ENCODE data around the gene ZER1. TPM values are rescaled to one million over a fixed set of nuclear protein-coding genes. Genes with fewer than 3 reads are reported as not detected.
A peak's percentile ranks its signal among the peaks of the same experiment; 100 is the strongest.
"Not testable (repeated sequence)": the region's sequence is repeated elsewhere in the genome, so short reads cannot be mapped to it uniquely, and the experiment has no call there.

The ZER1 gene
- total and polyA plus RNA-seq, 2 donors = 15.9 to 51.8 TPM

GRCh38 chr9:128802482-128802881 lies 30.8 kb upstream of the ZER1 start:
- Histone ChIP-seq H3K4me1 (ENCODE audit: insufficient read depth) (no peaks in the 10 kb centered on the region), H3K36me3 (ENCODE audit: insufficient read depth) (peaks cover 5% of the 10 kb centered on the region)
- DNase-seq (ENCODE audit: extremely low spot score) = no peak

GRCh38 chr9:128800061-128800460 lies 28.3 kb upstream of the ZER1 start:
- WGBS = 93% methylated on average over 7 of the region's 7 CpGs
- H3K4me3 ChIP-seq (ENCODE audit: low read depth, low read length) = no peak overlapping the region

More at GRCh38 chr9:128802482-128802881, 30.8 kb upstream of the ZER1 start:
- H3K27ac ChIP-seq (ENCODE audit: low read depth) = no peak overlapping the region
- H3K4me3 ChIP-seq (ENCODE audit: low read depth, low read length) = no peak overlapping the region
- 93% methylated on average over 4 of the region's 4 CpGs for WGBS

GRCh38 chr9:128798896-128799295 lies 27.2 kb upstream of the ZER1 start:
- H3K4me3 ChIP-seq (ENCODE audit: low read depth, low read length) = no peak overlapping the region
- H3K4me1 ChIP-seq (ENCODE audit: insufficient read depth) = no peaks in the 10 kb centered on the region
- peaks cover 9% of the 10 kb centered on the region for H3K36me3 ChIP-seq (ENCODE audit: insufficient read depth)
- 92% methylated on average over 8 of the region's 8 CpGs for WGBS
- H3K27ac ChIP-seq (ENCODE audit: low read depth) = no peak overlapping the region
- DNase-seq (ENCODE audit: extremely low spot score) = no peak

More at GRCh38 chr9:128800061-128800460, 28.3 kb upstream of the ZER1 start:
- peaks cover 9% of the 10 kb centered on the region for H3K36me3 ChIP-seq (ENCODE audit: insufficient read depth)
- DNase-seq (ENCODE audit: extremely low spot score) = no peak
- no peaks in the 10 kb centered on the region for H3K4me1 ChIP-seq (ENCODE audit: insufficient read depth)
- H3K27ac ChIP-seq (ENCODE audit: low read depth) = no peak overlapping the region

GRCh38 chr9:128794961-128795360 lies 23.2 kb upstream of the ZER1 start:
- not testable (repeated sequence) for H3K36me3 ChIP-seq (ENCODE audit: insufficient read depth); H3K27ac ChIP-seq (ENCODE audit: low read depth); H3K4me3 ChIP-seq (ENCODE audit: low read depth, low read length); DNase-seq (ENCODE audit: extremely low spot score); H3K4me1 ChIP-seq (ENCODE audit: insufficient read depth)
- 46% methylated on average over 2 of the region's 2 CpGs for WGBS

- Histone ChIP-seq H3K36me3 (ENCODE audit: insufficient read depth) (peaks cover 5% of the 10 kb centered on the region), H3K27ac (ENCODE audit: low read depth) (no peak overlapping the region), H3K4me1 (ENCODE audit: insufficient read depth) (no peaks in the 10 kb centered on the region), H3K4me3 (ENCODE audit: low read depth, low read length) (no peak overlapping the region)
- no peak for DNase-seq (ENCODE audit: extremely low spot score)
- 92% methylated on average over 8 of the region's 8 CpGs for WGBS
These were observed 21.4 kb upstream of the ZER1 start for GRCh38 chr9:128792978-128793686.

GRCh38 chr9:128792134-128792533 lies 20.4 kb upstream of the ZER1 start:
- peaks cover 3% of the 10 kb centered on the region for H3K36me3 ChIP-seq (ENCODE audit: insufficient read depth)
- H3K4me1 ChIP-seq (ENCODE audit: insufficient read depth) = no peaks in the 10 kb centered on the region
- no peak overlapping the region for H3K4me3 ChIP-seq (ENCODE audit: low read depth, low read length)
- H3K27ac ChIP-seq (ENCODE audit: low read depth) = no peak overlapping the region
- DNase-seq (ENCODE audit: extremely low spot score) = no peak
- whole genome bisulfite sequencing = 96% methylated on average over 9 of the region's 9 CpGs

- DNase-seq (ENCODE audit: extremely low spot score) = no peak
- Histone ChIP-seq H3K4me3 (ENCODE audit: low read depth, low read length) (no peak overlapping the region), H3K4me1 (ENCODE audit: insufficient read depth) (no peaks in the 10 kb centered on the region), H3K36me3 (ENCODE audit: insufficient read depth) (peaks cover 1% of the 10 kb centered on the region), H3K27ac (ENCODE audit: low read depth) (no peak overlapping the region)
- WGBS = 93% methylated on average over 4 of the region's 4 CpGs
These were observed 18.8 kb upstream of the ZER1 start for GRCh38 chr9:128790536-128790935.

GRCh38 chr9:128788445-128788844 lies 16.7 kb upstream of the ZER1 start:
- Histone ChIP-seq H3K36me3 (ENCODE audit: insufficient read depth) (peaks cover 1% of the 10 kb centered on the region), H3K4me1 (ENCODE audit: insufficient read depth) (no peaks in the 10 kb centered on the region), H3K4me3 (ENCODE audit: low read depth, low read length) (no peak overlapping the region), H3K27ac (ENCODE audit: low read depth) (no peak overlapping the region)
- DNase-seq (ENCODE audit: extremely low spot score) = no peak
- WGBS = 90% methylated on average over 1 of the region's 1 CpG

- 3% methylated on average over 7 of the region's 7 CpGs for WGBS
- peaks cover 1% of the 10 kb centered on the region for H3K36me3 ChIP-seq (ENCODE audit: insufficient read depth)
- no peak for DNase-seq (ENCODE audit: extremely low spot score)
- H3K4me3 ChIP-seq (ENCODE audit: low read depth, low read length) = peak overlapping the region; percentile 90
- no peaks in the 10 kb centered on the region for H3K4me1 ChIP-seq (ENCODE audit: insufficient read depth)
- peak overlapping the region; percentile 48 for H3K27ac ChIP-seq (ENCODE audit: low read depth)
These were observed 15.9 kb upstream of the ZER1 start for GRCh38 chr9:128787659-128788058.

GRCh38 chr9:128786681-128787601 lies 15.2 kb upstream of the ZER1 start, which contains the start of gene TBC1D13:
Gene TBC1D13 (plus strand): TSS chr9:128787253. CDS start chr9:128787354, 101 bp downstream.
- no peaks in the 10 kb centered on the region for H3K36me3 ChIP-seq (ENCODE audit: insufficient read depth)
- peak within 1 kb of the TSS; percentile 90 for H3K4me3 ChIP-seq (ENCODE audit: low read depth, low read length)
- 5% methylated on average over 63 of the region's 64 CpGs for WGBS
- H3K27ac ChIP-seq (ENCODE audit: low read depth) = peak within 1 kb of the TSS; percentile 86
- peak; percentile 39 for DNase-seq (ENCODE audit: extremely low spot score)
- H3K4me1 ChIP-seq (ENCODE audit: insufficient read depth) = no peaks in the 10 kb centered on the region

GRCh38 chr9:128785427-128785826 lies 13.7 kb upstream of the ZER1 start:
- 93% methylated on average over 6 of the region's 6 CpGs for WGBS

GRCh38 chr9:128782669-128783068 lies 10.9 kb upstream of the ZER1 start:
- no peak overlapping the region for H3K4me3 ChIP-seq (ENCODE audit: low read depth, low read length)
- H3K36me3 ChIP-seq (ENCODE audit: insufficient read depth) = no peaks in the 10 kb centered on the region
- no peak overlapping the region for H3K27ac ChIP-seq (ENCODE audit: low read depth)
- DNase-seq (ENCODE audit: extremely low spot score) = no peak
- no peaks in the 10 kb centered on the region for H3K4me1 ChIP-seq (ENCODE audit: insufficient read depth)
- 97% methylated on average over 1 of the region's 1 CpG for WGBS

More at GRCh38 chr9:128785427-128785826, 13.7 kb upstream of the ZER1 start:
- DNase-seq (ENCODE audit: extremely low spot score) = no peak
- Histone ChIP-seq H3K27ac (ENCODE audit: low read depth) (no peak overlapping the region), H3K36me3 (ENCODE audit: insufficient read depth) (no peaks in the 10 kb centered on the region), H3K4me1 (ENCODE audit: insufficient read depth) (no peaks in the 10 kb centered on the region), H3K4me3 (ENCODE audit: low read depth, low read length) (no peak overlapping the region)

GRCh38 chr9:128781187-128782070 lies 9.7 kb upstream of the ZER1 start:
- DNase-seq (ENCODE audit: extremely low spot score) = no peak
- H3K36me3 ChIP-seq (ENCODE audit: insufficient read depth) = no peaks in the 10 kb centered on the region

More at GRCh38 chr9:128781187-128782070, 9.7 kb upstream of the ZER1 start:
- 80% methylated on average over 7 of the region's 7 CpGs for WGBS
- no peaks in the 10 kb centered on the region for H3K4me1 ChIP-seq (ENCODE audit: insufficient read depth)
- no peak overlapping the region for H3K4me3 ChIP-seq (ENCODE audit: low read depth, low read length)
- no peak overlapping the region for H3K27ac ChIP-seq (ENCODE audit: low read depth)

Measured in urinary bladder (tissue), 4 donors.